Measurements from ENCODE around the gene ATP2B1. TPM values are rescaled to one million over a fixed set of nuclear protein-coding genes. Genes with fewer than 3 reads are reported as not detected.

Gene ATP2B1
- total RNA-seq, 4 donors from 2014 or later, result 16.7 to 172 (median 48.6) TPM

- H3K9me3 ChIP-seq, result no peaks in the 10 kb centered on the region
- no peak for DNase-seq
- no peak overlapping the region for H3K4me3 ChIP-seq
- no peak for TF ChIP-seq POLR2A (IDR thresholded peaks at IDR 0.05)
- TF ChIP-seq CTCF (IDR thresholded peaks at IDR 0.05), result no peak
- peak overlapping the region; percentile 95 to 97 for H3K27ac ChIP-seq
- H3K36me3 ChIP-seq, result no peaks in the 10 kb centered on the region
- no peaks in the 10 kb centered on the region for H3K27me3 ChIP-seq
- H3K4me1 ChIP-seq, result no peaks in the 10 kb centered on the region
- intact Hi-C loops (cut with DNase I; ENCODE audit: low total_unique reads), result no loop called here
Measured at GRCh38 chr12:89710873-89711750, 2.5 kb upstream of the ATP2B1 start.

GRCh38 chr12:89709995-89710872 is 1.6 kb upstream of the ATP2B1 start:
- intact Hi-C loops (cut with DNase I; ENCODE audit: low total_unique reads), result no loop called here
- H3K27ac ChIP-seq, result peak overlapping the region; percentile 95 to 97
- no peaks in the 10 kb centered on the region for H3K4me1 ChIP-seq
- peak; percentile 55 to 67 for DNase-seq
- no peaks in the 10 kb centered on the region for H3K9me3 ChIP-seq
- peak overlapping the region; percentile 80 to 83 for H3K4me3 ChIP-seq
- no peaks in the 10 kb centered on the region for H3K27me3 ChIP-seq
- no peaks in the 10 kb centered on the region for H3K36me3 ChIP-seq
- no peak for TF ChIP-seq POLR2A (IDR thresholded peaks at IDR 0.05)
- no peak for TF ChIP-seq CTCF (IDR thresholded peaks at IDR 0.05)

GRCh38 chr12:89709157-89709994 is 738 bp upstream of the ATP2B1 start:
- no peak for TF ChIP-seq CTCF (IDR thresholded peaks at IDR 0.05)
- TF ChIP-seq POLR2A (IDR thresholded peaks at IDR 0.05), result peak; percentile 78 to 96
- intact Hi-C loops (cut with DNase I; ENCODE audit: low total_unique reads), result no loop called here
- peak overlapping the region; percentile 95 to 97 for H3K27ac ChIP-seq
- no peaks in the 10 kb centered on the region for H3K4me1 ChIP-seq
- H3K36me3 ChIP-seq, result no peaks in the 10 kb centered on the region
- no peaks in the 10 kb centered on the region for H3K27me3 ChIP-seq
- peak overlapping the region; percentile 80 to 83 for H3K4me3 ChIP-seq
- peak; percentile 98 to 99 for DNase-seq
- no peaks in the 10 kb centered on the region for H3K9me3 ChIP-seq

GRCh38 chr12:89707703-89708564 is 704 bp downstream of the ATP2B1 start:
- H3K4me3 ChIP-seq, result peak overlapping the region; percentile 80 to 83
- no peak for TF ChIP-seq POLR2A (IDR thresholded peaks at IDR 0.05)
- TF ChIP-seq CTCF (IDR thresholded peaks at IDR 0.05), result peak in 1 of 4 experiments; percentile 13
- H3K36me3 ChIP-seq, result no peaks in the 10 kb centered on the region
- H3K9me3 ChIP-seq, result no peaks in the 10 kb centered on the region
- H3K4me1 ChIP-seq, result no peaks in the 10 kb centered on the region
- peak overlapping the region; percentile 95 to 97 for H3K27ac ChIP-seq
- intact Hi-C loops (cut with DNase I; ENCODE audit: low total_unique reads), result no loop called here
- peak; percentile 34 to 37 for DNase-seq
- H3K27me3 ChIP-seq, result no peaks in the 10 kb centered on the region

Data from uterus (tissue), 4 donors.